Brain microvascular endothelial cell (primary cell): ENCODE measurements around the gene IFNAR2.

ENCODE experiments used
- DNase-seq: peaks from one replicate; pipeline ENCODE4 v3.0.0-alpha.2; 2020
- H3K27ac ChIP-seq: fragments of 250-450 bp; sonication (Bioruptor Pico); 2 replicates; pipeline ENCODE4 v1.5.1; 2020; ENCODE audit warnings: mild to moderate bottlenecking, moderate library complexity
- H3K27me3 ChIP-seq: fragments of 250-450 bp; sonication (Bioruptor Pico); replicated peaks from 2 replicates; pipeline ENCODE4 v1.5.1; 2020; ENCODE audit warnings: mild to moderate bottlenecking
- H3K36me3 ChIP-seq: fragments of 250-450 bp; sonication (Bioruptor Pico); replicated peaks from 2 replicates; pipeline ENCODE4 v1.5.1; 2020; ENCODE audit warnings: mild to moderate bottlenecking
- H3K4me3 ChIP-seq: 2 replicates; pipeline ENCODE4 v1.5.1; 2011; ENCODE audit warnings: low read depth, mild to moderate bottlenecking, control low read depth, low read length, moderate library complexity
- CTCF ChIP-seq: IDR thresholded peaks from 2 replicates; pipeline ENCODE4 v1.5.1; 2011; ENCODE audit warnings: low read depth, mild to moderate bottlenecking, moderate library complexity, low read length, control low read depth, inconsistent platforms; ENCODE audit errors: missing control alignments
- in situ Hi-C: cut with HindIII; loops from 2 replicates; pipeline ENCODE4 v1.10.0; 2017; ENCODE audit warnings: low sequenced_read_pairs, low pct_ligation_motif_present

The IFNAR2 gene

GRCh38 chr21:33264561-33264960 lies 34.8 kb downstream of the IFNAR2 start:
- Histone ChIP-seq H3K27ac (no peak overlapping the region), H3K4me3 (no peak overlapping the region), H3K27me3 (no peaks in the 10 kb centered on the region), H3K36me3 (peaks cover 5% of the 10 kb centered on the region)
- DNase-seq: no peak
- in situ Hi-C loops: no loop called here
- TF ChIP-seq CTCF: no peak

GRCh38 chr21:33265664-33266049 lies 35.9 kb downstream of the IFNAR2 start:
- peak; percentile 6 for TF ChIP-seq CTCF
- DNase-seq: no peak
- in situ Hi-C loops: no loop called here
- peak overlapping the region; percentile 82 for H3K4me3 ChIP-seq
- peaks cover 5% of the 10 kb centered on the region for H3K36me3 ChIP-seq
- no peaks in the 10 kb centered on the region for H3K27me3 ChIP-seq
- H3K27ac ChIP-seq: no peak overlapping the region

GRCh38 chr21:33266050-33266788 lies 36.5 kb downstream of the IFNAR2 start, which contains the start of gene IL10RB:
Gene IL10RB (plus strand): TSS chr21:33266367. CDS start chr21:33266466, 99 bp downstream.
- TF ChIP-seq CTCF: no peak
- Histone ChIP-seq H3K27ac (peak within 1 kb of the TSS; percentile 37), H3K36me3 (peaks cover 5% of the 10 kb centered on the region), H3K4me3 (peak within 1 kb of the TSS; percentile 82), H3K27me3 (no peaks in the 10 kb centered on the region)
- peak; percentile 32 for DNase-seq
- in situ Hi-C loops: no loop called here

- in situ Hi-C loops: no loop called here
- Histone ChIP-seq H3K27me3 (no peaks in the 10 kb centered on the region), H3K36me3 (peaks cover 5% of the 10 kb centered on the region), H3K4me3 (peak overlapping the region; percentile 82), H3K27ac (peak overlapping the region; percentile 37)
- TF ChIP-seq CTCF: no peak
- no peak for DNase-seq
Measured at GRCh38 chr21:33266789-33267135, 37.0 kb downstream of the IFNAR2 start.

- in situ Hi-C loops: no loop called here
- Histone ChIP-seq H3K36me3 (peaks cover 5% of the 10 kb centered on the region), H3K4me3 (peak overlapping the region; percentile 82), H3K27ac (no peak overlapping the region), H3K27me3 (no peaks in the 10 kb centered on the region)
- no peak for TF ChIP-seq CTCF
- DNase-seq: no peak
Measured at GRCh38 chr21:33267250-33267649, 37.5 kb downstream of the IFNAR2 start.

GRCh38 chr21:33268393-33268736 lies 38.6 kb downstream of the IFNAR2 start:
- no peaks in the 10 kb centered on the region for H3K27me3 ChIP-seq
- no peak overlapping the region for H3K27ac ChIP-seq
- H3K36me3 ChIP-seq: peaks cover 1% of the 10 kb centered on the region
- no peak for TF ChIP-seq CTCF
- in situ Hi-C loops: no loop called here
- H3K4me3 ChIP-seq: no peak overlapping the region
- no peak for DNase-seq
